ENCODE measurements around the gene TEX2. TPM values are rescaled to one million over a fixed set of nuclear protein-coding genes. Genes with fewer than 3 reads are reported as not detected.
"Not testable (repeated sequence)": the region's sequence is repeated elsewhere in the genome, so short reads cannot be mapped to it uniquely, and the experiment has no call there.

TEX2 gene
- total RNA-seq, 1 experiment from 2014 or later: 11.7 TPM

DNA sequence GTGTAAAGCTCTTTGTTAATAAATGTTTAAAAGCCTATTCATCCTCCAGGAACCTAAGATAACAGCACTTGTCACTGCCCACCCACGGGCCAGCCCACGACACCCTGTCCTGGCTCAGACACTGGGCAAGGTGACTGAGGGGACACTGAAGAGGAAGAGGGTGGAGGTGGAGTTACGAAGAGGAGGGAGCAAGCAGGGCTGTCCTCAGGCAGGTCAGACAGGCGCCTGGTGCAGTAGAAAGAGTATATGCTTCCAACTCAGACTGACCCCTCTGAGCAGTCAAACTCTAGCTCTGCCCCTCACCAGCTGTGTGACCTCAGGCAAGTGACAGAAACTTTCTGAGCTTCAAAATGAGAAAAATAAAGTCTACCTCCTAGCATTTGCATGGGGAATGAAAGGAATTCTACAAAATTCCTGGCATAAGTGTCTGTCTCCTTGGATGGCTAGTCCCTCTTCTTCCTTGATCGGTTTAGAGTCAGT is 22.8 kb downstream of the TEX2 start:
- no peak for DNase-seq (ENCODE audit: low spot score)

DNA sequence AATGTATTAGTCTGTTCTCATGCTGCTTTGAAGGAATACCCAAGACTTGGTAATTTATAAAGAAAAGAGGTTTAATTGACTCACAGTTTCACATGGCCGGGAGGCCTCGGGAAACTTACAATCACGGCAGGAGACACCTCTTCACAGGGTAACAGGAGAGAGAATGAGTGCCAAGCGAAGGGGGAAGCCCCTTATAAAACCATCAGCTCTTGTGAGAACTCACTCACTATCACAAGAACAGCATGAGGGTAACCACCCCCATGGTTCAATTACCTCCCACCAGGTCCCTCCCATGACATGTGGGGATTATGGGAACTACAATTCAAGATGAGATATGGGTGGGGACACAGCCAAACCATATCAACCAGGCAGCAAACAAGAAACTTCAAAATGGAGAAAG is 24.6 kb downstream of the TEX2 start:
- not testable (repeated sequence) for DNase-seq (ENCODE audit: low spot score)

DNA sequence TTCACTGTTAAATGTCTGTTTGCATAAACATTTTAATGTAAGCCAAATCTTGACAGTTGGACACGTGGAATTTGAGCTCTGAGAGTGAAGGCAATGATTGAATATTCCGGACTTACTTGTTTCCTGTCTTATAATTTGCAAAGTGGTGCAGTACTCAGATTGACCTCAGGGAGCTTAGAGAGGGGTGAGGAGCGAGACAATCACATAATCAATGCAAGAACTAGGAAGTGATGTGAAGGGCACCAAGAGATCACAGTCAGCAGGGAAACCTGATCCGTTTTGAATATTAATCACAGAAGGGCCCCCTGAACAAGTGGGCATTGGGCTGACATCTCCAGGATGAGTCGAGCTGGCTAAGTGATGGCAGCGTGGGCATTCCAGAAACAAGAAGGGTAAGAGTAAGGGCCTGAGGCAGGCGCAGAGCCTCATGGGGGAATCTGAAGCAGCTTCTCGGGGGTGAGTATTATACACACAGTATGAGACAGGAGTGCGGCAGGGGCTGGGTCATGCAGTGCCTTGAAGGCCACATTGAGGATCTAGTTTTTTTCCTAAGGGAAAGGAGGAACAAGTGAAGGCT is 26.1 kb downstream of the TEX2 start:
- DNase-seq (ENCODE audit: low spot score): no peak

DNA sequence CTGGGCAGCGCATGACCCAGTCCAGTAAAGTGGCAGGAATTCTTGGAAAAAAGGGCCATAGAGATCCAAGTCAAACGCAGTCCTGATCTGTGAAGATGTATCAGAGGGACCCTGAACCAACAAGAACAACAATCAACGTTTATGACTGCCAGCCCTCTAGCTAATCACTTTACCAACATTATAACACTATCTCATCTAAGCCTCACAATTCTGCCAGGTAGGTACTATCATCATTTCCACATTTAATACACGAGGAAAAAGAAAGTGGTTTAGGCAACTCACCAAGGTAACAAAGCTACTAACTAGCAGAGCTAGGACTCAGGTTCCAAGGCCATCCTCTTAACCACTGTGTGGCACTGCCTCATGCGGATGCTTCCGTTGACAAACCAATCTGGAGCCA is 28.1 kb downstream of the TEX2 start:
- DNase-seq (ENCODE audit: low spot score): no peak

DNA sequence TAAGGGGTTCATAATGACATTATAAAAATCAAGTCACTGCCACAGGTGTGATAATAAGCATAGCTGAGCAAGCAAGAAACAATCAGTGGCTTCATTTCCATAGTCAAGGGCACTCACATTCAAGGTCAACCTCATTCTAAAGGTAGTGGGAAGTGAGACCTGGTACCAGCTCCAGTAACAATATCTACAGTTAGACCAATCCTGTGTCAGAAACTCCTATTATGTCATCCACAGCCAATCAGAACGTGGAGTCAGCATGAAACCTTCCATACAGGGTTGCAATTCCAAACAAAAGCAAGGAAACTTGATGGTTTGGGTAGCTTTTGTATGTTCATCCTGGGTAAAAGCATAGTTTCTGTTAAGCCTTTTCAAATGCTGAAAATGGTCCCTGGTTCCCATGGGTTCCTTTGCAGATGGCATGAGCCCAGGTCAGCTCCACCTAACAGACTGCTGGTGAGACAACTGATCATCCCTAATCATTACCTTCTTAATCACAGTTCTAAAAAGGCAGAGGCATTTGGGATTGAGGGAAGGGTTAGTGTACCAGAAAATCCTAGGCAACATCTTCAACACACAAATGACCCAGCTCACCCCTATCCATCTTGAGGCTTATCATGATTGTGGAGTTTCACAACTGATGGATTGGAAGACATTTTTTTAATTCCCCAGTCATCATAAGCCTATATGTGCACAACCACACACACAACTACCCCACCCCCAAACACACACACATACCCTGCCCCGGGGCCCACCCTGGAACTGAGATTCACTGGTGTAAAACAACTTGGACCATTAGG is 30.4 kb downstream of the TEX2 start:
- DNase-seq (ENCODE audit: low spot score): no peak

DNA sequence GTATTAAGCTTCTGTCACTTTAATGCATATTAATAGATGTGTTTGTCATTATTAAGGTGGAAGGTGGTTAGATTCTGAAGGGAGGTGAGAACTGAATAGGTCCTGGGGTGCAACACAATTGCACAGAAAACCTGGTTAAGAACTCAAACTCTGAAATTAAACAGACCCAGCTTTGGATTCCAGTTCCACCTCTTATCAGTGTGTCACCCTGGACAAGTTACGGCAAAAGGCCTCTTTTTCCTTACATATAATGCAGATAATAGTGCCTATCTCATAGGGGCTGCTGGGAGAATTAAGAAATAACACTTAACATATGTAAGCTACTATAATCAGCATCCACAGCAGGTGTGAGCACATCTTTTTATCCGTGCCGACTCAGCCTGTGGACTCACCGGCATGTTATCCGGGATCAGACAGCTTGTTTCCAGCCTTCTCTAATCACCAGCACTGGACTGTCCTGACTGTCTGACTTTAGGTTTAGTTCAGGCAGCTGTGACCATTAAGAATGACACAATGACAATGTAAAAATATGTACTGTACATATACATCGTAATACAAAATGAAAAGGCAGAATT is 31.4 kb downstream of the TEX2 start:
- DNase-seq (ENCODE audit: low spot score): no peak

DNA sequence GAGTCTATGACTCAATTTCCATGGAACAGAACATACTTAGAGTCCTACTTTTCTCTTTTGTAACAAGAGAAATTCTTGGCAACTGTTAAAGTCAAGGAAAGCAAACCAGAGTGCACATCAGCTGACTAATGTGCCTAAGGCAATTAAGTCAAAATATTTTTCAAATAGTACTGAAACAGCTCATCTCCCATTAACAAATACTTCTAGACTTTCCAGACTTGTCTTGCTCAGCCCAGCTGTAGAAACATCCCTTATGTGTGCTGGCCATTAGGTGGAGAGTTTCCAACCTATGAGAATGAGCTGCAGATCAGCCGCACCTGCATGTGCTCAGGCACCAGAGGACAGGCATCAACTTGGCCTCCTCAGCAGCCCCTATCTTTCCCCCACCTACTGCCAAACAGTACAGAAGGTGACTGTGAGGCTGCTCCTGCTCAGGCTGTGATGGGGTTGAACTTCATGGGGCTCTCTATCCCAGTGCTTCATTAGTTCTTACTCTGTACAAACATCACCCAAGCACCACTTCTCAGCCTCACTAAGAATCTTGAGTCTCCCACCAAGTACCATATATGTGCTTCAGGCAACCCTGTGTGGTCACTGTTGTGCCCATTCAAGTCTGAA is 32.2 kb downstream of the TEX2 start:
- DNase-seq (ENCODE audit: low spot score): no peak

DNA sequence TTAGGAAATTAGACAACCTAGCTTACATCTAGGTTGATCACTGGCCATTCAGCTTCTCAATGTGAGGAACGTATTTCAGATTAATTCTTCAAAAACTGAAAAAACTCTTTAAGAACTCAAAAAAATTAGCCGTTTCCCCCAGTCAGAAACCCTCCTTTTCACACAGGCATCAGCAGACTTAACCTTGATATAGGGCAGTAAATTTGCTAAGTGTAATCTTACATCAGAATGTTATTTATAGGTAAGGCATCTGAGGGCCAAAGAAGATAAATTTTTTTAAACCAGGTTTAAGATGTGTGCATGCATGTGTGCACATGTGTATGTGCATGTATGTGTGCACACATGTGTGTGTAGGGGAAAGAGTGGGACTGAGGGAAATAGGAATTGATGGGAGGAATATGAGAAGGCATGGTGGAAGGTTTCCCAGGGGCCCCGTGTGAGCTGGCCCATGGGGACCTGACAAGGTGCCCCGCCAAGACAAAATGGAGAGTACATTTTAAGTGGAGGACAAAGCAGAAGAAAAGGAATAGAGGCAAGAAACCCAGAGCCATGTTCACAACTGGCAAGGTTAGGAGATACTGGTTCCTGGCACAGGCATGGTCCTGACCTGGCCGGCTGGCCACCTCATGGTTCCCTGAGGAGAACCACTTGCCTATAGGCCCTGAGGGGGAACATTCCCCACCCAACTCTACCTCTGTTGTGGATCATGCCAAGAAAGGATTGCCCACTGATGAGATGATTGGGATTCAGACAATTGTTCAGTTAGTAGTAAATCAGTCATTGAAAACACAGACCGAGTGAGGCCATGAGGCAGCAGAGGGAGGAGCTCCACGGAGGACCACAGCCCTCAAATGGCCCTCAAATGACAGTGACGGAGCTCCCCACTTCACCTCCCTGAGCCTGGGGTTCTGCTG is 33.0 kb downstream of the TEX2 start:
- no peak for DNase-seq (ENCODE audit: low spot score)

DNA sequence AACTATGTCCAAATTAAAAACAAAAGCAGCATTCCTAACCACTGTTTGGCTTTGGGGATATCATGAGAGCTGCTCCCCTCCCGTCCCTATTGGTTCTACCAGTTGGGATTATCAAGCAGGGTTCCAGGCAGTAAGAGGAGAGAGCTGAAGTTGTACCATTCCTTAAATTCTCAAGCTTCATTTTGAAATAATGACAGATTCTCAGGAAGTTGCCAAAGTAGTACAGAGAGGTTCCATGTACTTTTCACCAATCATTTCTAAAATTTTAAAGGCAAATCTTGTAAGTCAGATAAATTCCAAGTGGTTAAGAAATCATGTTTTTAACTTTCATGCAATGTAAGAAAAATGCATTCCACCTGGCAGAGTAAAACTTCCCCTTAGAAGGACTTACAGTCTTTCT is 36.9 kb downstream of the TEX2 start:
- DNase-seq (ENCODE audit: low spot score): no peak

DNA sequence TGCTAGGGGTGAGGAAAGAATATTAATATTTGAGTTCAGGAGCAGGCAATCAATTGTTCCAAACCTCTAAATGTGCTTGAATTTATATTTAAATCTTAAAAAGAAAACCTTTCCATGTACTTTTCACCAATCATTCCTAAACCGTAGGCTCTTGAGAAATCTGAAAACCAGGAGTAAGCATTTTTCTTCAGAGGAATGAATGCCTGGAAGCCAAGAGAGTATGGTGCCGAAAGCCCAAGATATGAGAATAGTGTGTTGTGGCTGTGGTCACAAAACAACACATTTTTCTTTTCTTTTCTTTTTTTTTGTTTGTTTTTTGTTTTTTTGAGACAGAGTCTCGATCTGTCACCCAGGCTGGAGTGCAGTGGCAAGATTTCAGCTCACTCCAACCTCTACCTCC is 37.6 kb downstream of the TEX2 start:
- no peak for DNase-seq (ENCODE audit: low spot score)

DNA sequence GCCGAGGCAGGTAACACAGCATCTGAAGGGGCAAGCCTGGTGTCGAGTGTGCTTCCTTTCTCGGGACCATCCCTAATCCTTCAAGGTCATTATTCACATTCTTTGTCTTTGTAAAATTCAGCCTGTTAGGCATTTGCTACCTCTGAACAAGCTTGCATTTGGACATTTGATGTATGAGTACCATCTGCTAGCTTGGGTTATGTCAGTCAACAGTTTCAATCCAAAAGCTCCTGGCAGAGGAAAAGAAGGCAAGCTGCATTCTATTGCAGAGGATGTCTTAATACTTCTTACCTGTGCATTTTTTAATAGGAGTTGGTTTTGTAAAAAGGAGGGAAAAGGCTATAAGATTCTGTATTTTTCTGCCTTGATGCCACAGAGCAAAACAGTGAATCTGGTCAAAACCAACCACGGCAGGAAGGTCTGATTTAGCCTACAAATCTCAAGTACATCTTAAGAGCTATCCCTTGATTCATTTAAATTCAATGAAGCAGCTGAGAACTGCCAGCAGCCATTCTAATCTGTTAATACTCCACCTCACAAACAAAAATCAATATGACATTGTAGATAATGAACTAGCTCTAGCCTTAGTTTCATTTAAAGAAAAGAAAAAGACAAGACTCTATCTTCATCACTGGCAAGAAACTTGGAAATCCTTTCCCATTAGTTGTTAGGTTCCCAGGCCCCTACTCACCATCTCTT is 39.0 kb downstream of the TEX2 start:
- DNase-seq (ENCODE audit: low spot score): no peak

DNA sequence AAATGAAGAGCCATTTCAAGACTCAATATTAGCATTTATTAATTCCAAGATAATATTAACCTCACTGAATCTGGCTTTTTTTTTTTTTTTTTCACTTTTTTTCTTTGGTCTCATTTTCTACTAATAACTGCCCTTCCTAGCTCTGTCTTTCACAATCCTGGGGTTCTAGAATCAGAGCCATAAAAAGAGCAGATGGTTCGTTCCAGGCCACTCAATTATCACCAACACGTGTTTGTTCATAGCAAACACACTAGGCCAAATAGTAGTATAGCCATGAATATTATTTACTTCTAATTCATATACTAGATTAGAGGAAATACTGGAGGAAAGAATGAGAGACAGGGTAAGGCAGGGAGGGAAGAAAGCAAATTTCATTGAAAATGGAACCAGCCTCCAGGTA is 39.8 kb downstream of the TEX2 start:
- DNase-seq (ENCODE audit: low spot score): no peak

DNA sequence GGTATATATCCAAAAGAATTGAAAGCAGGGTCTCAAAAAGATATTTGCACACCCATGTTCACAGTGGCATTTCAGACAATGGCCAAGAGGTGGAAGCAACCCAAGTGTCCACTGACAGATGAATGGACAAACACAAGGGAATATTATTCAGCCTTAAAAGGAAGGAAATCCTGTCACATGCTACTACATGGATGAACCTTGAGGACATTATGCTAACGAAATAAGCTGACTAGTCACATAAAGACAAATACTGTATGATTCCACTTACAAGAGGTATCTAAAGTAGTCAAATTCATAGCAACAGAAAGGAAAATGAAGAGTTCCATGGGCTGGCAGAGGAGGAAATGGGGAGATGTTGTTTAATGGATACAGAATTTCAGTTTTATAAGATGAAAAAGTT is 41.4 kb downstream of the TEX2 start:
- no peak for DNase-seq (ENCODE audit: low spot score)

DNA sequence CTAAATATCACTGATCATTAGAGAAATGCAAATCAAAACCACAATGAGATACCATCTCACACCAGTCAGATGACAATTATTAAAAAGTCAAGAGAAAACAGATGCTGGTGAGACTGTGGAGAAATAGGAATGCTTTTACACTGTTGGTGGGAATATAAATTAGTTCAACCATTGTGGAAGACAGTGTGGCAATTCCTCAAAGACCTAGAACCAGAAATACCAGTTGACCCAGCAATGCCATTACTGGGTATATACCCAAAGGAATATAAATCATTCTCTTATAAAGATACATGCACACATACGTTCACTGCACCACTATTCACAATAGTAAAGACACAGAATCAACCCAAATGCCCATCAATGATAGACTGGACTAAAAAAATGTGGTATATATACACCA is 42.5 kb downstream of the TEX2 start:
- DNase-seq (ENCODE audit: low spot score): not testable (repeated sequence)

DNA sequence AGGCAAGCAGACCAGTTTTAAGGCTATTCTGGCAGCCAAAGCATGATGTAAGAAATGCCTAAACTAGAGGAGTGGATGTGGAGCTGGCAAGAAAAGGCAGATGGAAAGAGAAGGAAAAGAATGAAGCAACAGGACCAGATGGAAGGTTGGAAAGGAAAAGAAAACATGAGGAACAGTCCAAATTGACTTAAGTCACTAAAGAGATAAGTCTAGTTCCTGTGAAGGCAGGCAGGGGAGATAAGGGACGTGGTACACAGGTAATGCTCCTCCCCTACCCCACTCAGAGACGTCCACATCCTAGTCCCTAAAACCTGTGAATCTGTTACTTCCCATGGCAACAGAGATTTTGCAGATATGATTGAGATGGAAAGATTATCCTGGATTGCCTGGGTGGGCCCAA is 43.5 kb downstream of the TEX2 start:
- no peak for DNase-seq (ENCODE audit: low spot score)

DNA sequence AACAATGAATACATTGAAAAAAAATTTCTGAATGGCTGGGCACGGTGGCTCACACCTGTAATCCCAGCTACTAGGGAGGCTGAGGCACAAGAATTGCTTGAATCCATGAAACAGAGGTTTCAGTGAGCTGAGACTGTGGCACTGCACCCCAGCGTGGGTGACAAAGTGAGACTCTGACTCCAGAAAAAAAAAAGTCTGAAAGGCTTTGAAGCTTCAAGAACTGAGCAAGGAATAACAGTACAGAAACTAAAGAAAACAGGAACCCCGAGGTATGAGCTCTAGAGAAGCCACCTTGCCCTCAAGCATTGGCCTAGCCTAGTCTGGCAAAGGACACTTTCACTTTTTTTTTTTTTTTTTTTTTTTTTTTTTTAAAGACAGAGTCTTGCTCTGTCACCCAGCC is 45.0 kb downstream of the TEX2 start:
- DNase-seq (ENCODE audit: low spot score): no peak

DNA sequence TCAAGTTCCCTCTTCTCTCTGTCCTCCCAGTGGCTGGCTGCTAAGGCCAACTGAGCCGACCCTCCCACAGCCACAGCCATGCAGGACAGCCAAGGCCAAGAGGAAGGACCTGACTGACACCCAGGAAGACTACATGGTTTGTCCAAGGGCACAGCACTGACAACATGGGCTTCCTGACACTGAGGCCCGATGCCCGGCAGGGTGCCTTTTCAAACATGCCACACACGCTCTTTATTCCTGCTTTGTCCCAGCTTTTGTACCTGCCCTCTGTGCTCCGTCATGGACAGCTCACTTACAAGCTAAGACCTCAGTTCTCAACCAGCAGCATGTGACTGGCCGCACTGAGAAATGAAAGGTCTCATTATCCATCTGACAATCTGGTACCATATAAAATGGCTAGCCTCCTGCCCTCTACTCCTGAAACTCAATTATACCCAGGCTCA is 45.8 kb downstream of the TEX2 start:
- no peak for DNase-seq (ENCODE audit: low spot score)

DNA sequence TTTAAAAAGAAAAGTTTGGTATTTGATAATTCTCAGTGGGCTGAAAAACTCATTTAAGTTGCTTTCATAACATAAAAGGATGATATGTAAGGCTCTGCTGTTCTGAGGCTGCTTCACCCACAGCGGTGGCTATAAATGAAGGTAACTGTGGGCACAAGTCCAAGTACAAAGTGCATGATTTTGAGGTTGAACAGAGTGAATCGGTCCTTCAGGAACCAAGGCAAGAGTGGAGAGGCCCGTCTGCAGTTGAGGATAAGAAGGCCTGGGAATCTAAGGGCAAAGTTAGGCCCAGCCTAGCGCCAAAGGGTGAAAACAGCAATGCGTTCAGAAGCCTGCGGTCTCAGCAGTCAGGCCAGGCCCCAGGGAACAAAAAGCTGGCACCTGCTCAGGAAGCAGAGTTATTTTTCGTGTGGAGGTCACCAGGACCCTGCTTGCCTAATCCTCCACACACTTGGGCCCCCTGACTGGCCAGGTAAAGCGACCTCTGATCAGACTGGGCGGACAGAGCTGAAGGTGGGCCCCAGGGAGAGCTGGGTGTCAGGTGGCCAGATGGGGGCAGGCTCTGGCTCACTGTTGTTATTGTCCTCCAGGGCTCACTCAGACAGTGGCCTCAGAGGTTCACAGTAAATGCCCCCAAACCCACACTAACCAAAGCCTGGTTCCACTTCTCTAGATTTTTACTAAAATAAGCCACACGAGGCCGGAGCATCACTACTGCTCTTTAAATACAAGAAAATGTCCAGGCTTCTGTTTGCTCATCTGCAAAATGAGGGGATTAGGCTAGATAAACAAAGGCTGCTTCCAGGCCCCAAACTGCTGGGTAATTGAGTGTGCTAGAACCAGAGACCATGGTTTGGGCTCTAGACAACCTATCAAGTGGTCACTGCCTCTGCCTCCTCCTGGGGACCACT is 46.5 kb downstream of the TEX2 start:
- no peak for DNase-seq (ENCODE audit: low spot score)

DNA sequence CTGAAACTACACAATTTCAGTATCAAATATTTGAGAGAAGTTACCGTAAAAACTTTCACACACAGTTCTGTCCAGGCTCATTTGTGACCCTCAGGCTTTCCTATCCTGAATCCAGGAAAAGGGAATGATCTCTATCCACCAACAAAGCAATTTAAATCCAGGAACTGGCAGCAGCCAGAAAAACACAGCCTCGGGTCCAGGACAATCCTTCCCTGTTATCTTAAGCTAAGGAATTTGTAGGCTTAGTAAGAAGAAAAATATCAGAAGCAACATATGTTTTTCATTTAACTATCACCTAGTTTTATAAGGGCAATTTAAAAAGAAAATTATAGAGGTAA is 47.1 kb downstream of the TEX2 start:
- DNase-seq (ENCODE audit: low spot score): no peak

DNA sequence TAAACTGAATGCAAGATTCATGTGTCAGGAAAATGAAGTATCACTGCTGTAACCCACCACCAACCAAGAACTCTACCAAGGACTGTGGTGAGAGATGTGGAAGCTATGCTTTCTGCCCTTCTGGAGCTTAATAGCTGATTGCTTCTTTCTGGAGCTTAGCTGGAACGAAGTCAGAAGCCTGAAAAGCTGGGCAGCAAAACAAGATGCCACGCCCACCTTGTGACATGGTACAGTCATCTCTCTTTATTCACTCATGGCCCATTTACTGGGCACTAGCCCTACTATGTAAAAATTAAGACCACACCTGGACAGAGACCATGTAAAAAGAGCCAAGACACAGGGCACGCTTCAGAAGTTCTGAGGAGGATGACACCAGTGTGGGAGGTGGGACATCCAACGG is 48.1 kb downstream of the TEX2 start:
- no peak for DNase-seq (ENCODE audit: low spot score)

Measured in H4 (cell line).